Suprapubic skin (tissue), 3 donors: Measurements from ENCODE around the gene CELSR3.

Experiments
- CTCF ChIP-seq, 2 donors: fragments of 200-600 bp in 1 of 2; fragments of 450-650 bp in 1 of 2; sonication (generic) in 1 of 2; IDR thresholded peaks; one replicate each; pipeline ENCODE4 v1.5.1; 2016 to 2019; ENCODE audit warnings: antibody characterized with exemption in 2 of 2, mild to moderate bottlenecking in 1 of 2, moderate library complexity in 1 of 2
- EP300 ChIP-seq: sonication (generic); formaldehyde crosslinking; IDR thresholded peaks from one replicate; pipeline ENCODE4 v1.6.1; 2017; ENCODE audit warnings: antibody characterized with exemption

- TF ChIP-seq CTCF (IDR thresholded peaks at IDR 0.05) (no peak), EP300 (no peak)
Measured at GRCh38 chr3:48694610-48695392, 32.1 kb upstream of the CELSR3 start.
